Activated CD4-positive, alpha-beta T cell treated with anti-CD3 and anti-CD28 coated beads, Interleukin-2, amount 50 U/mL, for 4 hours (primary cell): ENCODE measurements around the gene UBAC2.

ENCODE experiments used
- DNase-seq, 2 experiments: peaks; one replicate each; pipeline ENCODE4 v3.0.0-alpha.2; 2020

Gene UBAC2

DNA sequence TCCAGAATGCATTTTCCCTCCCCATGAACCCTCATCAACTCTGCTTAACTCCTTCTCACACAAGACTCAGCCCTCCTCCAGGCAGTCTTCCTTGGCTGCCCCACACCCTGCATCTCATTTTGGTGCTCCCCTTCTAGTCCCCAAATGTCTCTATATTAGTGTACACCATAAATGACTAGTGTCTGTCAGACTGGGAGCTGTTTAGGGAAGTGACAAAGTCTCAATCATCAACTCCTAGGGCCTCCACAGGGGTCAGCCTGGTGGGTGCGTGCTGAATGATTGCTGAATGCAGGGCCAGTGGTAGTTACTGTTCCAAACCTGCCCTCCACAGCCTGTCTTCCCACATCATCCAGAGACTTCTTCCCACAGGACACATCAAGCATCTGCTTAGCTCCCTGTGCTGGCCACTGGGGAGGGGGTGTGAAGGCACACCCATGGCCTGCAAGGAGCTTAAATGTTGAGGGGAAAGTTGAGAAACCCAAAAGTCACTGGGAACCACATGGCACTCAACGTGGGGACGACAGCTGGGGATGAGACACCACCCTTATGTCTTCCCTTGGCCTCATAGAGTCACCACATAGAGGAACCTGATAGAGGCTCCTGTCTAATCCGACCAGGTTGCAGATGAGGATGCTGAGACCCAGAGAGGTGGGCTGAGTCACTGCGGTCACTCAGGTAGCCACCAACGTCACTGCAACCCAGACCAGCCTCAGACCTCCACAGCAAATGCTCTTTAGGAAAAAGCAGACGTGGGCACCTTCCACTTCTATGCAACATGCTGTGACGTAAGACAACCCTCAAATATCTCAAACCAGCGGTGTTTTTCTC lies 221.3 kb downstream of the UBAC2 start:
- no peak for DNase-seq

DNA sequence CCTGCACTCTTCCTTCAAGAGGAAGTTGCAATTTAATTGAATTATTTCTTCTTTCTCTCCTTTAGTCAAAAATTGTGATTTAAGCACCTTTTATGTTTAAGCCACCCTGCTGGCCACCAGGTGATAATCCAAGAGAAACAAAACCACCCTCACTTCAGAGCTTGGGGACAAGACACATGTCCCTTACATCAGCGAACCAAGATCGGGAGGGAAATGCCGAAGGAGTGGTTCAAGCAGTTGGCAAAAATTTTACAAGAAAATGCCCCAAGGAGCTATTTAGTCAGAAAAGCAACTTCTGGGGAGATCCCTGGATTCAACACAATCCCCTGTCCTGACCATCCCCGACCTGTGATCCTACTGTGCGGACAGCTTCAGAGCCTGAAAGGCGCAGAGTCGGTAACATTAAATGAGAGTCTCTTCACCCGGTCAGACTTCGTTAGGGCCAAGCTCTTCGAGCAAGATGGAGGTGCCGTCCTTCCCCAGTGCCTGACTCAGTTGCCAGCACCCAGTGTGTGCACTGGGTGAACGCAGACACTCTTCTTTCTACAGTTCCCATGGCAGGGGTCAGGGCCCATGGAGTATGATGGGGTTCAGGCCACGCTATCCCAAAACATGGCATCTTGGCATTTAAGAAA lies 222.0 kb downstream of the UBAC2 start:
- no peak for DNase-seq

DNA sequence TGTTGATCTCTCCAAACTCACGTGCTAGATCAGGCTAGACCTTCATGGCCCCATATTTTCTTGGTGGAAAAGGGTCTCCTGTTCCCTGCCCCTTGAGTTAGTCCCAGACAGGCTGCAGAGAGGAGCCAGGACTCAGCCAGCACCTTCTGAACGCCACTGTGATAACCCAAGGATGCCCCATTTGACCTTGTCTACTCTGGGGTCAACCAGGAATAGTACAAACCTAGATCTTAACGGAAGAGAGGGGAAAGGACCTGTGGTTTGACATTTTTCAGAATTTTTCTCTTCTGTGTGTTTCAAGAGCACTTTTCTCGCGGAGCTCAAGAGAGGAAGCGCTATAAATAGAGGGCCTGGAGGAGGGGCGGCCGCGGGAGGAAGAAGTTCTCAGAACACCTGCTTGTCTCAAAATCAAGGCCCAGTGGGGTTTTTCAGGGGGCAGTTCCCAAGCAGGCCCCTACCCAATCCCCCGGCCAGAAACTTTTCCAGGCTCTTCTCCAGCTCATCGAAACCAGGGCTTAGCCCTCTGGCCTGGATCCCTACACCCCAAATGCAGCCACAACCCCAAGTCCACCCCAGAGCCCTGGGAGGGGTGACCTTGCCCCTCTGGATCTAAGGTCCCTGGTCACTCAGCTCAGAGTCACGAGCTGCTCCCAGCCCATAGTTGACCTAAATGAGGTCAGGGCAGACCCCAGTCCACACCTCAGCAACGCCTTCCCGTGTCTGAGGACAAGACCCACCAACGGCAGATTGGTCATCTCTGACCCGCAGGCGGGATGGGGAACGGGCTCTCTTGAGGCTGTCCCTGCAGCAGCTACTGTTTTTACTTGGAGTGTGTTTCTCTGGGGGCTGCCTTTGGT lies 225.1 kb downstream of the UBAC2 start:
- peak; percentile 53 to 58 for DNase-seq

DNA sequence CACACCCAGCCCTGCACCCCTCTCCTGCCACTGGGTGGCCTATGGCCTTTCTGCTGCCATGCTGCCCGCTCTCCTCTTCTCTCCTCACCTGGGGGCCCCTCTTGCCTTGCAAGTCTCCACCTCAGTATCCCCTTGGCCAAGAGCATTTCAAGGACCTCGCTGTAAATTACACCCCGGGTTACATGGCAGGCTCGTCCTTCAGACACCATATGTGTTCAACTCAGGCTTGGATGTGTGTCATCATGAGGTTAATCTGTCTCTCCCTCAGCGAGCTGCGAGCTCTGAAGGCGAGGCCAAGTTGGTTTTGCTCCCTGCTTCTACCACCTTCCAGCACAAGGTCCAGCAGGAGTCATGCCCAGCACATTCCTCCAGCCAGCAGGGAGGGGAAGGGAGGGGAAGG lies 225.8 kb downstream of the UBAC2 start:
- no peak for DNase-seq

DNA sequence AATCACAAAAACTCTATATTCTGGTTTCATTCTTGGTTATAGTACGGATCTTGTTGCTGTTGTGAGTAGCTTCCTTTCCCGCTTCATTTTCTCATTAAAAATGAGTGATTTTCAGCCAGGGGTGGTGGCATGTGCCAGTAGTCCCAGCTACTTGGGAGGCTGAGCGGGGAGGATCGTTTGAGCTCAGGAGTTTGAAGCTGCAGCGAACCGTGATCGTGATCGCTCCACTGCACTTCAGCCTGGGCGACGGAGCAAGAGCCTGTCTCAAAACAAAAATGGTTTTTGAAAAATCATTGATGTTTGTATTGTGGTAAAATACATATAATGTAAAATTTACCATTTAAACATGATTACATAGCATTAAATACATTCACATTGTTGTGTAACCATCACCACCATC lies 229.0 kb downstream of the UBAC2 start:
- DNase-seq = no peak

DNA sequence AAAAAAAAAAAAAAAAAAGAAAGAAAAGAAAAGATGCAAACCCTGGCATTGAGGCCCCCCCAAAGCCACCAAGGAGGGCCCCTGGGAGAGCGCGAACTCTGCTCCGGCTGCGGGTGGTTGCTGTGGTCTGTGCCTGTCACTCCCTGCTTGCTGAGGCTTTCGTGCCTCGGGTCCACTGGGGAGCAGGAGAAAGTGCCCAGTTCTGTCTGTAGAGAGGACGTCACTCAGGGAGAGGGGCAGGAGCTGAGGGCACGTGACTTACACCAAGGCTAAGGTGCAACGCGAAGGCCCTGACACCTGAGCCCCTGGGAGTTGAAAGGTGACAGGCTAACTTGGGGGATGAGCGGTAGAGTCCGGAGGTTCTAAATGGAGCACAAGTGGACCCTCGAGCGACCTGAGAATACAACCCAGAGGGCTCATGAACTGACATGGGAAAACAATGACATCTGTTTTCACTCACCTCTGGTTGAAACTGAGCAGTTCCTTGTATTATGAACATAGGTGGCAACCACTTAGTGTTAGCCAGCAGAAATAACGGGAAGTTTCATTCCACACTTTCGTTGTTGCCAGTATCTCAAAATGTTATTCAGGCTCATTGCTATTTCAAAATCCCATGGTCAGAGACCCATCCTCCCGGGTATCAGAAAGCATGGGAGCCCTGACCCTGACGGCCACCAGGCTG lies 231.4 kb downstream of the UBAC2 start:
- DNase-seq = no peak

DNA sequence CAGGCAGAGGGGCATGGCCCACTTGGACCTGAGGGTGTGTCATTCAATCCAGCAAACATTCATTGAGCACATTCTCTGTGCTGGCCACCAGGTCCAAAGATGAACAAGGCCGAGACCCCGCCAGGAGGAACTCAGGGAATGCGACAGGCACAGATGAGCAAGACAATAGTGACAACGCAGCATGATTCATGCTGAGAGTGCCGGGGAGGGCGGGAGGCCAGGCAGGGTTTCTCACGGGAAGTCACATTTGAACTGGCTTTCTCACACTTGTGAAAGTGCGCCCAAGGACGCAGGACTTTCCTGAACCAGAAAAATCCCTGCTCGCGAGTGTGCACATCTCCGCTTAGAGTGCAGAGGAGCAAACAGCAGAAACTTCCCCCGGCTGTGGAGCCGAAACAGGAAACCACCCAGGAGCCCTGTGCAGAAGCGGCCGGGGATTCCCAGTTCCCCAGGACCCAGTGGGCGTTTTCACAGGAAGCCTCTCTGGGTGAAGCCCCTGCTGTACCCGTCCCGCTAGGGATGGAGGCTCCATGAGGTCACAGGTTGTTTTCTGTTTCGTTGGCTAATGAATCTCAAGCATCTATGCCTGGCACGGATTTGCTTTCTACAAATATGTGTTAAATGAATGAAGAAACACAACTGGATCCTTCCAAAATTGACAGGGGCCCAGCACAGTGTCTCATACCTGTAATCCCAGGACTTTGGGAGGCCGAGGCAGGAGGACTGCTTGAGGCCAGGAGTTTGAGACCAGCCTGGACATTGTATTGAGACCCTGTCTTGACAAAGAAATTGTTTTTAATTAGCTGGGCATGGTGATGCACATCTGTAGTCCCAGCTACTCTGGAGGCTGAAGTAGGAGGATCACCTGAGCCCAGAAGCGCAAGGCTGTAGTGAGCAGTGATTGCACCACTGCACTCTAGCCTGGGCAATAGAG lies 232.2 kb downstream of the UBAC2 start:
- peak; percentile 76 to 83 for DNase-seq

DNA sequence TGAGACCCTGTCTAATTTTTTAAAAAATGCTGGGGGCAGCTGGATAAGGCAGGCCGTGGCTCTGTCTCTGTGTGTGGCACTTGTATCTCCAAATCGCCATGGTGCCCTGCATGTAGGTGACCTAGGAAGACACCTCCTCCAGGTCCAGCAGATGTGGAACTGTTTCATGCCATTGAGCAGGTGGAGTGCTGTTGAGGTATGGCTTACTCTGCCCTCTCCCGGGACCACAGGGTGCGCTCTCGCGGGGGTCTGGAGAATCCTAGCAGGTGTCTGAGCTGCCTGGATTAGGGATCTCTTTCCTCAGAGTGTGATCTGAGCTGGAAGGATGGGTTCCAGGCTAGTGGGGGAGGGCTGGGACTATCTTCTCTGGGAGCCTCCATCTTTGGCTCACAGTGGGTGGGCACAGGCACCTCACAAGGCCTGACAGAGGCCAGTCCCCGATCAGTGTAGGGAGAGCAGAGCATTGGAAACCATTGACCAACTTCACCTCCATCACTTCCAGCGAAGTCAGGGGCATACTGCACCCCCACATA lies 233.0 kb downstream of the UBAC2 start:
- no peak for DNase-seq

DNA sequence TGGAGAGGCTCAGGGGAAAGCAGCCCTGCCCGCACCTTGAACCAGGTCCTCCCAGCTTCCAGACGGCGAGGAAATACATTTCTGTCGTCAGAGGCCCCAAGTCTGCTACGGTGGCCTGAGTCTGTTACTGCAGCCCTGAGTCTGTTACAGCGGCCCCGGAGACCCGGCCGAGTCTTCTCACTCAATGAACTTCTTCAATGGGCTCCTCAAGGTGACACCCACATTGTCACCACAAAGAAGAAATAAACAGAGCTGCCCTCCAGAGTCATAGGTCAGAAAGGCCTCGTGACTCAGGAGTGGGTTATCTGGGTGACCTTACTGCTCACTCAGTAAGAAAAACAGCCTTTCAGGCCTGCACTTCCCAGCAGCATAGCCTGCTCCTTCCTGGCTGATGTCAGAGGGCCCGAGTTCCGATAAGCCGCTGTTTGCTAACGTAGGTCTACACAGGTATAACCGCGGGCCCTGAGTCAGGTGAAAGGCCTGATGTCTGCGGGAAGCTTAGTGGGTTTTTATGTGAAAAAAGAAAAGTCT lies 233.7 kb downstream of the UBAC2 start:
- DNase-seq = peak; percentile 79 to 83

DNA sequence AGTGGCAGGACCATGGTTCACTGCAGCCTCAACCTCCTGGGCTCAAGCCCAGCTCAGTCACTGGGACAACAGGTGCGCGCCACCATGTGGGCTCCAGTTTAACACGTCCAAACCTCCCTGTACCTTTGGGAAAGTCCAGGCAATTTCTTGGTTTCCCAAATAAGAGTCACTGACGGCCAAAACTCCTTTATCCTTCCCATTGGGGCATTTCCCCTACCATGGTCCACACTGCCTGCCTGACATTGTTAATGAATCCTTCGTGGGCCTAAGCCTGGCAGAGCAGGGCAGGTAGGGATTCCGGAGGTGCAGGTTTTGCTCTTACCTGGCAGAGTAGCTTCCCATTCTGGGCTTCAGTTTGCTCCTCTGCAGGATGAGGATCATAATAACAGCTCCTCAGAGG lies 234.5 kb downstream of the UBAC2 start:
- DNase-seq = no peak

DNA sequence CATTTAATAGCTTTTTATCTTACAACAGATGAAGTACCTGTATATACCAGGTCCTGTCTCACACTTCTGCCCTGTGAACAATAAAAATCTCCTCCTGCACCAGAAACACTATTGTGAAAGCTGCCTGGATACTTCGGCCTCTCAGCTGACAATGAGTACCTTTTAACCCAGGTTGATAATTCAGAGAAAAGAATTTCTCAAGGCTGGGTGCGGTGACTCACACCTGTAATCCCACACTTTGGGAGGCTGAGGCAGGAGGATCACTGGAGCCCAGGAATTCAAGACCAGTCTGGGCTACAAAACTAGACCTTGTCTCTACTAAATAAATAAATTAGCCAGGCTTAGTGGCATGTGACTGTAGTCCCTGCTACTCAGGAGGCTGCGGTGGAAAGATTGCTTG lies 235.3 kb downstream of the UBAC2 start:
- no peak for DNase-seq
